Epithelial cell of proximal tubule (primary cell): ENCODE measurements around the gene TGFBI. TPM values are rescaled to one million over a fixed set of nuclear protein-coding genes. Genes with fewer than 3 reads are reported as not detected.

Experiments
- DNase-seq: peaks from one replicate; pipeline ENCODE4 v3.0.0-alpha.2; 2011; ENCODE audit warnings: low read depth
- H3K4me3 ChIP-seq: 2 replicates; pipeline ENCODE4 v1.5.1; 2011; ENCODE audit warnings: low read depth, mild to moderate bottlenecking, low read length
- CTCF ChIP-seq: conservative IDR thresholded peaks from 2 replicates; pipeline ENCODE4 v1.5.1; 2012; ENCODE audit warnings: low read depth, mild to moderate bottlenecking, low read length
- total RNA-seq: library from RNA; depleted of rRNA; stranded (reverse); fragments of >200 nt; gene quantifications from 2 replicates; pipeline ENCODE4 v1.2.3, GENCODE V29; 2015

TGFBI gene
- total RNA-seq, 1 donor from 2014 or later: 371 TPM

- DNase-seq: no peak
- TF ChIP-seq CTCF: no peak
- H3K4me3 ChIP-seq: no peak overlapping the region
Measured at GRCh38 chr5:136021016-136021405, 7.8 kb upstream of the TGFBI start.

- H3K4me3 ChIP-seq: no peak overlapping the region
- no peak for DNase-seq
- no peak for TF ChIP-seq CTCF
Measured at GRCh38 chr5:136022965-136023364, 5.8 kb upstream of the TGFBI start.

GRCh38 chr5:136023958-136024541 is 4.7 kb upstream of the TGFBI start:
- no peak overlapping the region for H3K4me3 ChIP-seq
- no peak for DNase-seq
- no peak for TF ChIP-seq CTCF

- no peak for TF ChIP-seq CTCF
- no peak for DNase-seq
Measured at GRCh38 chr5:136025900-136026299, 2.9 kb upstream of the TGFBI start.

GRCh38 chr5:136026636-136027035 is 2.2 kb upstream of the TGFBI start:
- H3K4me3 ChIP-seq: no peak overlapping the region
- no peak for TF ChIP-seq CTCF
- no peak for DNase-seq

More at GRCh38 chr5:136025900-136026299, 2.9 kb upstream of the TGFBI start:
- no peak overlapping the region for H3K4me3 ChIP-seq

- DNase-seq: no peak
- TF ChIP-seq CTCF: no peak
- H3K4me3 ChIP-seq: no peak overlapping the region
Measured at GRCh38 chr5:136027311-136027710, 1.5 kb upstream of the TGFBI start.

GRCh38 chr5:136028090-136028489 is 698 bp upstream of the TGFBI start:
- no peak for DNase-seq

More at GRCh38 chr5:136028090-136028489, 698 bp upstream of the TGFBI start:
- H3K4me3 ChIP-seq: no peak overlapping the region
- no peak for TF ChIP-seq CTCF
